GM13977 (cell line): Measurements from ENCODE around the gene MBD5.

Experiments used
- DNase-seq: peaks from one replicate; pipeline ENCODE4 v3.0.0; 2012; ENCODE audit warnings: low spot score
- CTCF ChIP-seq: IDR thresholded peaks from 2 replicates; pipeline ENCODE4 v1.5.1; 2012; ENCODE audit warnings: mild to moderate bottlenecking, control low read depth; ENCODE audit not compliant: insufficient read depth; ENCODE audit errors: extremely low read depth, missing control alignments
- in situ Hi-C: fragments of 300-500 bp; cut with MboI; formaldehyde crosslinking; loops from one replicate; pipeline ENCODE4 v1.12.0; 2022; ENCODE audit warnings: low sequenced_read_pairs, low pct_unique_long_range_greater_than_20kb, mixed read lengths, inconsistent platforms; ENCODE audit not compliant: unreplicated experiment

The MBD5 gene

DNA sequence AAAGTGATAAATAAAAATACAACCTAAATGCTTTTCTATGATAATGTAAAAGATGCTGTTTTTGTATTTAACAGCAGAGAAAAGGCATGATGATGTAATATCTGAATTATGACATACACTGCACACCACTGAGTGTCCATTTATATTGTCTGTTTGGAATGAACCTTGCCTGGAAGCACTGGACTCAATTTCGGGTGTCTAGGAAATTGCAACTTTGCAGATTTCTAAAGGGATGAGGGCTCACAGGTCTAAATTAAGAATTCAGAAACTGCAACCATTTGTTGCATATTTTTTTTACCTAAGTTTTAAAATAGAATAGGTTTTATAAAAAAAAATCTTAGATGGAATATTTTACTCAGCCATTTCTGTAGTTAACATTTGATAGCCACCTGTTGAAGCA, 492.5 kb downstream of the MBD5 start:
- DNase-seq: no peak
- TF ChIP-seq CTCF: no peak
- in situ Hi-C loops: no loop called here

DNA sequence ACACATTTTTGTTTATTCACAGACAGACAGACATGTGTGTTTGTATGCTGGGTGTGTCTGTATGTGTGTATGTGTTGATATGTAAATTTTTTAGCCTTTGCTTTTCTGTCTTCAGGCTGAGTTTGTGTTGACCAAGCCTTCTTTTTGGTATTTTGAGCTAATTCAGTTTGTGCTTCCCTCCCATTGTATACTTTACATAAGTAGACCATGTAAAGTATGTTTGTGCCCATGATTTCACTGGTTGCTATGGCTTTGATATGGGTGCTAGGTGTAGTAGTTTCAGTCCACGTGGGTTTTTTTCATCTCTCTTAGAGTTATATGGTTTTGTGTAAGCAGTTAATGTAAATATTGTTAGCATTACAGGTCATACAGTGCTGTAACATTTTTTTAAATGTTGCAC, 494.2 kb downstream of the MBD5 start:
- in situ Hi-C loops: no loop called here
- no peak for DNase-seq
- TF ChIP-seq CTCF: no peak

DNA sequence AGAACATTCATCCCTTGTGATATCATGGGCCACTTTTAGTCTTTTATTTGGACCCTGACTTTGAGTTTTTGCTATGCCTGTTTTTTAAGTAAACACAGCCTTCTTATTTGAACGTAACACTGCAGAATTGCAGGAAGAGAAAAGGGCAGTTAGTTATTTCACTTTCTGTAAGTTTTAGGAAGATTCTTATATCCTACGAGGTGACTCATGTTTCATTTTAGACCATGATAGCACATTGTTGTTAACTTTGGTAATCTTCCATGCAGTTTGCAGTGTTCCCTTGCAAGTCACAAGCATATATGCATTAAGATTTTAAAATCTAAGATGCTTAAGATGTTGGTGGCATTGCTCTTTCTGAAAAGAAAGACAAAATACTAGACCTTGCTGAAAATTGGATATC, 495.1 kb downstream of the MBD5 start:
- DNase-seq: no peak
- in situ Hi-C loops: no loop called here
- no peak for TF ChIP-seq CTCF

DNA sequence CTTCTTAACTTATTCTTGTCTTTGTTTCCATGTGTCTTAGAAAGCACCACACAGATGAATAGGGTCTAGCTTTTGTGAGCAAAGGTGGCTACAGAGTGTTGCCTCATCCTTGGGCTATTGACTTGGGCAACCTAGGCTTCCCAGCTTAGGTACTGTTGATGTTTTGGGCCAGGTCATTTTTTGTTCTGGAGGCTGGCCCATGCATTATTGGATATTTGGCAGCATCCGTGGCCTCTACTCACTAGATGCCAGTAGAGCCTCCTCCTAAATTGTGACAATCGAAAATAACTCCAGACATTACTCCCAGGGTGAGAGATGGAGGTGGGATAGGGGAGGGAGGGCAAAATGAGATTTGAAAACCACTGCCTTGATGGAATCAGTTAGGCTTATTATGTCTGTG, 496.4 kb downstream of the MBD5 start:
- no peak for DNase-seq
- in situ Hi-C loops: no loop called here
- TF ChIP-seq CTCF: no peak

- TF ChIP-seq CTCF: no peak
- no peak for DNase-seq
- in situ Hi-C loops: no loop called here
Measured at GRCh38 chr2:148517822-148518221, 496.9 kb downstream of the MBD5 start.

- no peak for DNase-seq
- TF ChIP-seq CTCF: no peak
- in situ Hi-C loops: no loop called here
Measured at GRCh38 chr2:148519013-148519412, 498.1 kb downstream of the MBD5 start.

DNA sequence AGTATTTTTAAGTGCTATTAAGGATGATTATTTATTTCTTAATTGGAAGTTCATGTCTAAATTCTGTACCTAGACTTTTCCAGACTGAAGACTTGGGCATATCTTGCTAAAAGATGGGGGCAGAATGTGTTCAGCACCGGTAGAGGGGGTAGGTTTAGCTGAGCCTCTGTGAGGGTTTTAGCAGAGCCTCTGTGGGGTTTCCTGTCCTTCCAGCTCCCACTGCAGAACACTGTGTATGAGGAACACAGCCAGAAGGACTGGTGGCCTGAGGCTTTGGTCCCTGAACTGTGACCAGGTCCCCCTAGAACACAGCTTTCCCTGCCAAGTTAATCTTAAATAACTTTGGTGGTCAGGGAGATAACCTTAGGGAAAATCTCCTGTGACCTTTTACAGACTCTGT, 500.3 kb downstream of the MBD5 start:
- DNase-seq: no peak
- no peak for TF ChIP-seq CTCF
- in situ Hi-C loops: no loop called here
